HUDEP-2 (cell line): ENCODE data around the gene CUEDC2.
A peak's percentile ranks its signal among the peaks of the same experiment; 100 is the strongest.

Experiments
- DNase-seq, 76 experiments: peaks; one replicate each; lab custom pipeline; 2025; ENCODE audit not compliant: unreplicated experiment in 76 of 76; lab: John Stamatoyannopoulos, UW

Gene CUEDC2

DNA sequence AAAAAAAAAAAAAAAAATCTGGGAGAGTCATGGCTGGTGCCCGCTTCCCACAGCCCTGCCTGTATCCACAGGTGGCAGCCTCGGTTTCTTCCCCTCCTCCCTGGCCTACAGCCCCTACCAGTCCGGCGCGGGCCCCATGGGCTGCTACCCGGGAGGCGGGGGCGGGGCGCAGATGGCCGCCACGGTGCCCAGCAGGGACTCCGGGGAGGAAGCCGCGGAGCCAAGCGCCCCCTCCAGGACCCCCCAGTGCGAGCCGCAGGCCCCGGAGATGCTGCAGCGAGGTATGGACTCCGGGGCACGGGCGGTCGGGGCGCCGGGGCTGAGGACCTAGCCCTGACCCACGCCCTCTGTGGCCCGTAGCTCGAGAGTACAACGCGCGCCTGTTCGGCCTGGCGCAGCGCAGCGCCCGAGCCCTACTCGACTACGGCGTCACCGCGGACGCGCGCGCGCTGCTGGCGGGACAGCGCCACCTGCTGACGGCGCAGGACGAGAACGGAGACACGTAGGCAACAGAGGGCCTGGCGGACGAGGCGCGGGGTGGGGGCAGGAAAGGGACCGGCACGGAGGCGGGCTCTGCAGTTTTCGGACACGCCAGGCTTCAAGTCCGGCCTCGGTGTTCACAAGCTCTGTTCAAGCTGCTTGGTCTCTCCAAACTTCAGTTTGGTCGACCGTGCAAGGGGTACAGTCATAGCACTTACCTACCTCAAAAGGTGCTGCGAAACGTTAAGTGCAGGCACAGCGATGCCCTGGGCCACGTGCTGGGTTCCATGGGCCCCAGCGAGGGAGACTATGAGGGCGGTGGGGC, 33.0 kb downstream of the CUEDC2 start:
- DNase-seq: peak in 73 of 76 experiments; percentile 16 to 90 (median 74)

DNA sequence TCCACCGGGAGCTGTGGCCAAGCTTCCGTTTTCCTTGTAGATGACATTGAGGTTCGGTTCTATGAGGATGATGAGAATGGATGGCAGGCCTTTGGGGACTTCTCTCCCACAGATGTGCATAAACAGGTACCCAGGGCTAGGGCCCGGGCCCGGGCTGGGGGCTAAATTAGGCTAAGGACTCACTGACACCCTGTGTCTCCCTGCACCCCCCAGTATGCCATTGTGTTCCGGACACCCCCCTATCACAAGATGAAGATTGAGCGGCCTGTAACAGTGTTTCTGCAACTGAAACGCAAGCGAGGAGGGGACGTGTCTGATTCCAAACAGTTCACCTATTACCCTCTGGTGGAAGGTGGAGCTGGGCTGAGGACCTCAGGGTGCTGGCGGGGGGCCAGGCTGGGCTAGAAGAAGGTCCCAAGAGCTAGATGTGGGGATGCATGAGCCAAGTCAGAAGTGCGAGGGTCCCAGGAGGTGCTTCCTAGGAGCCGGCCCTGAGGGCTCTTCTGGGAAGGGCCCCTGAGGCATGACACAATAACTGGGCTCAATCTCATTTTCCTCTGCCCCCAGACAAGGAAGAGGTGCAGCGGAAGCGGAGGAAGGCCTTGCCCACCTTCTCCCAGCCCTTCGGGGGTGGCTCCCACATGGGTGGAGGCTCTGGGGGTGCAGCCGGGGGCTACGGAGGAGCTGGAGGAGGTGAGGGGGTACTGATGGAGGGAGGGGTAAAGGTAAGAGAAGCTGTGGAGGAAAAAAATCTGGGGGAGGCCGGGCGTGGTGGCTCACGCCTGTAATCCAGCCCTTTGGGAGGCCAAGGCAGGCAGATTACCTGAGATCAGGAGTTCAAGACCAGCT, 34.0 kb downstream of the CUEDC2 start:
- DNase-seq: no peak

DNA sequence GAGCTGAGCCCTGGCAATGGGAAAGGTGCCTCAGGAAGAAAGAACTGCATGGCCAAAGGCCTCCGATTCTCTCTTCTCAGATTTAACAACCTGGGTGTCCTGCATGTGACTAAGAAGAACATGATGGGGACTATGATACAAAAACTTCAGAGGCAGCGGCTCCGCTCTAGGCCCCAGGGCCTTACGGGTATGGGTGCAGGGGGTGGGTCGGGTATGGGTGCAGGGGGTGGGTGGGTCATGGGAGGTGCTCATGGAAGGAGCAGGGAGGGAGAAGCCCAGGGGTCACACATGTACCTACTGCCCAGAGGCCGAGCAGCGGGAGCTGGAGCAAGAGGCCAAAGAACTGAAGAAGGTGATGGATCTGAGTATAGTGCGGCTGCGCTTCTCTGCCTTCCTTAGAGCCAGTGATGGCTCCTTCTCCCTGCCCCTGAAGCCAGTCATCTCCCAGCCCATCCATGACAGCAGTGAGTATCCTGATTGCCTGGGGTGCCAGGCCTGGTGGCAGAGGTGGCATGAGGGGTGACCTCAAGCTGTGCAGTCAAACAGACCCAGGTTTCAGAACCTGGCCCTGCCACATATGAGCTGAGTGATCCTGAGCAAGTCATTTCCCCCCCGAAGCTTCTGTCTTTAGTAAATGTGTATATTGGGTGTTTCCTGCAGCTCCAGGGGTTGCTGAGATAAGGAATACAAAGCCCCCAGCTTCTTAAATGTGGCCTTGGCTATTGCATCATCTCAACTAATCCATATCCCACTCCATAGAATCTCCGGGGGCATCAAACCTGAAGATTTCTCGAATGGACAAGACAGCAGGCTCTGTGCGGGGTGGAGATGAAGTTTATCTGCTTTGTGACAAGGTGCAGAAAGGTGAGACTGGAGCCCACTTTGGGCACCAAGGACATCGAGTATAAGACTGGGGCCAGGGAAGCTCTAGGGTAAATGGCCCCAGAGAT, 34.9 kb downstream of the CUEDC2 start:
- no peak for DNase-seq

DNA sequence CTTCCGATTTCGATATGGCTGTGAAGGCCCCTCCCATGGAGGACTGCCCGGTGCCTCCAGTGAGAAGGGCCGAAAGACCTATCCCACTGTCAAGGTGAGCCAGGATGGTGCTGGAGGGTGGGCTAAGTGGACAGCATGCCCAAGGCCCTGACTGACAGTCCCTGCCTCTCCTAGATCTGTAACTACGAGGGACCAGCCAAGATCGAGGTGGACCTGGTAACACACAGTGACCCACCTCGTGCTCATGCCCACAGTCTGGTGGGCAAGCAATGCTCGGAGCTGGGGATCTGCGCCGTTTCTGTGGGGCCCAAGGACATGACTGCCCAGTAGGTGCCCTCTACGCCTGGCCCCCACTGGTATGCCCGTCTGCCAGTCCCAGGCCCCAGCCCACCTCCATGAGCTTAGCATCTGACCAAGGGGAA, 35.6 kb downstream of the CUEDC2 start:
- DNase-seq: no peak

DNA sequence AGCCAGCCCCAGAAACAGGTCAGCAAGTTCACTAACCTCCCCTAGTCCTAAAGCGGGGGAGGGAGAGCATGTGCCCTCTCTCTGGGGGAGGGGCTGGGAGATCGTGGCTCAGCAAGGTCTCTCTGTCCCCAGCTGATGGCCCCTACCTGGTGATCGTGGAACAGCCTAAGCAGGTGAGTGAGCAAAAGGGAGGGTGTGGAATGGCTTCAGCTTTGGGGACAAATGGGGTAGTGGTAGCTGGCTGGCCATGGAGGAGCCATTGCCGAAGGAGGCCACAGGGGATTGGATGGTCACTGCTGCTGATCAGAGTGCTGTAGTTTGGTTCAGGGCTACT, 36.1 kb downstream of the CUEDC2 start:
- no peak for DNase-seq

DNA sequence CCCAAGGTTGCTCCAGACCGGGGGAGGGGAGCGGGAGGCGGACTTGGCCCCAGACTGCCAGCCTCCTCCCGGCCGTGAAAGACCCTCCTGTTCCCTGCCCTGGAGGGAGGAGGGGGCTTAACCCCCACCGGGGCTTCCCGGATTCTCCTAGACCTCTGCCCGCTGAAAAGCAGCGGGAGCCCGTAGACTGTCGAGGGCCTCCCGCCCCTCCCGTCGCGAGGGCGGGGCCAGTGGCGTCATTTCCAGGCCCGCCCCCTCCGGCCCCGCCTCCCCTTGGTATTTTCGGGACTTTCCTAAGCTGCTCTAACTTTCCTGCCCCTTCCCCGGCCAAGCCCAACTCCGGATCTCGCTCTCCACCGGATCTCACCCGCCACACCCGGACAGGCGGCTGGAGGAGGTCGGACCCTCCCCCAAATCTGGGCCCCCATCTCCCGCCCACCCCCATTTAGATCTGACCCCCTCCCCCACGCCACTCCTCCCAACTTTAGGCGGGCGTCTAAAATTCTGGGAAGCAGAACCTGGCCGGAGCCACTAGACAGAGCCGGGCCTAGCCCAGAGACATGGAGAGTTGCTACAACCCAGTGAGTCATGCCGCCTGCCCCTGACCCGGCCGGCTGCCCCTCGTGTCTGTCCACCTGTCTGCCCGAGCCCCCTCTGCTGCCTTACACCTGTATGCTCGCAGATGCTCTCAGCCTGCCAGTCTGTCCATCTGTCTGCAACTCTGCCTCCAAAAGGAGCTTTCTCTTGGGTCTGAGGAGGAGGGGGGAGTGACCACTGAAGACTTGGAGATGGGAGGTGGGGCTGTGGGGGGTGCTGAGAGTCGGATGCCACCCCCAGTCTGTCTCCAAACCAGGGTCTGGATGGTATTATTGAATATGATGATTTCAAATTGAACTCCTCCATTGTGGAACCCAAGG, 36.7 kb downstream of the CUEDC2 start, which contains the start of gene NFKB2:
NFKB2 (plus strand) TSS at position 306 of the 917 bp plus-strand sequence; CDS start at position 561, 255 bp downstream.
- DNase-seq: peak in 60 of 76 experiments; percentile 4 to 74 (median 54)

DNA sequence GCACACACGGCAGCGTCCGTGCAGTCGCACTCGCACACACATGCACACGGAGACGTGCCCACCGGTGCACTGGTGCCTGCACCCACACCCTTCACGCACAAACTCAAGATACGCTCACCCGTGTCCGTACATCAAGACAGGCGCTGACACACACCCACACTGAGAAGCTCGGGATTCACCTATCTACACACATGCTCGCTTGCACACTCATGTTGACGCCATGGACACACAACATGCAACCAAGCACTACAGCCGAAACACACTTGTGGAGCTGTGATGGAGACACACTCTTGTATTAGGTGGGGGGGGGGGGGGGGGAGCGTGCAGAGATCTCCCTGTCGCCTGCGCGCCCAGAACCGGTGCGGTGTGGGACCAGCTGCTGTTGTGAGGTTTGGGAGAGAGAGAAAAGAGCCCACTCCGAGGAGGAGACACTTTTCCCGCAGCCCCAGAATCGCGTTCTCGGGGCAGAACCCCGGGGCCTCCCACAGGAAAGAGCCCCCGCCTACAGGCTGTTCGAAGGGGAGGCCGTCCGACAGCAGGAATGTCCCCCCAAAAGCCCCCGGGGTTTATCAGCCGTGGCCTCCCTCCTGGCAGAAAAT, 37.5 kb downstream of the CUEDC2 start:
- DNase-seq: no peak

DNA sequence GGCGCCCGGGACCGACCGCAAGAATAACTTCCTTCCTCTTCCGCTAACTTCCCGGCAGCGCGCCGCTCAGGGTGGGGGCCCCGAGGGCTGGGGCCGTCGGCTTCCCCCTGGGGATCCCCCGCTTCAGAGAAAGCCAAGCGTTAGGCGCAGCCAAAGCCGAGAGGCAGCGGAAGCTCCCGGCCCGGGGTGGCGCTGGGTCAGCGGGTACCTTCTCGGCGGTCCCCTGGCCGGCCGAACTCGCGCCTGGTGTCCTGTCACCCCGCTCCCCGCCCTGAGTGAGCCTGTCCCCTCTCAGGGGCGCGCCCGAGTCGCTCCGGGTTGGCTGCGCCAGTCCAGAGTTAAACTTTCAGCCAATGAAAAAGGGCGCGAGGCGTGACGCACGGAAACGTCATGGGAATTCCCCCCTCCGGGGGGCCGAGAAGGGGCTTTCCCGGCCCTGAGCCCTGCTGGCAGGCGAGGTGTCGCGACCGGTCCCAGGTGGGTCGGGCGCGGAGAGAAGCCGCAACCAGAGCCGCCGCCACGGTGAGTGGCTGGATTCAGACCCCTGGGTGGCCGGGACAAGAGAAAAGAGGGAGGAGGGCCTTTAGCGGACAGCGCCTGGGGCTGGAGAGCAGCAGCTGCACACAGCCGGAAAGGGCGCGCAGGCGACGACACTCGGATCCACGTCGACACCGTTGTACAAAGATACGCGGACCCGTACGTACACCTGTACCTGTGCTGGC, 38.1 kb downstream of the CUEDC2 start:
- DNase-seq: peak in 74 of 76 experiments; percentile 22 to 99 (median 84)

DNA sequence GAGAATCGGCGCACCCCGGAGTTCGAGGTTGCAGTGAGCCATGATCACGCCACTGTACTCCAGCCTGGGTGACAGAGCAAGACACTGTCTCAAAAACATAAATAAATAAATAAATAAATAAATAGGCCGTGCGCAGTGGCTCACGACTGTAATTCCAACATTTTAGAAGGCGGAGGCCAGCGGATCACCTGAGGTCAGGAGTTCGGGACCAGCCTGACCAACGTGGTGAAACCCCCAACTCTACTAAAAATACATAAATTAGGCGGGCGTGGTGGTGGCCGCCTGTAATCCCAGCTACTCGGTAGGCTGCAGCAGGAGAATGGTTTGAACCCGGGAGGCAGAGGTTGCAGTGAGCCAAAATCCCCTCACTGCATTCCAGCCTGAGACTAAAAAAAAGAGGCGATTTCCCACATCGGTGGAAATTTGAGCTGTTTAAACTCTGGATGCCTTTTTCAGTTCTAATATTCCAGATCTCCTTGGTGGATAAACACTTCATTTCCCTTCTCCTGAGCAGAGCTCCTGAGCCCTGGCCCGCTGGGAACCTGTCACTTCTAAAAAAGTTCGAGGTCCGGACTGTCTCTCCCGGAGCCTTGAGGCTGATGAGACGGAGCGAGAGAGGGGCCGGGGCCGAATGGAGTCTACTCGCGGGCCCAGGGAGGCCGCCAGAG, 38.8 kb downstream of the CUEDC2 start:
- DNase-seq: no peak

DNA sequence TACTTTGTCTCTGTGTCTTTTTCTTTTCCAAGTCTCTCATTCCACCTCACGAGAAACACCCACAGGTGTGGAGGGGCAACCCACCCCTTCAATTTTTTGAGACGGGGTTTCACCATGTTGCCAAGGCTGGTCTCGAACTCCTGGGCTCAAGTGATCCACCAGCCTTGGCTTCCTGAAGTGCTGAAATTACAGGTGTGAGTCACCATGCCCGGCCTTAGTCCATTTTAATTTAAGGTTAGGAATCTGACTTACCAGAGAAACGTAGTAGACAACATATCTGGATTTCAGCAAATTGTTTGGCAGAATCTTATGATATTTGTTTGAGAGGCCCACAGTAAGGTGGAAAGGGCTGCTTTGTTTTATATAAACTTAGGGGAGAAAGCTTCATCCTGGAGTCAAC, 40.1 kb downstream of the CUEDC2 start:
- DNase-seq: no peak

DNA sequence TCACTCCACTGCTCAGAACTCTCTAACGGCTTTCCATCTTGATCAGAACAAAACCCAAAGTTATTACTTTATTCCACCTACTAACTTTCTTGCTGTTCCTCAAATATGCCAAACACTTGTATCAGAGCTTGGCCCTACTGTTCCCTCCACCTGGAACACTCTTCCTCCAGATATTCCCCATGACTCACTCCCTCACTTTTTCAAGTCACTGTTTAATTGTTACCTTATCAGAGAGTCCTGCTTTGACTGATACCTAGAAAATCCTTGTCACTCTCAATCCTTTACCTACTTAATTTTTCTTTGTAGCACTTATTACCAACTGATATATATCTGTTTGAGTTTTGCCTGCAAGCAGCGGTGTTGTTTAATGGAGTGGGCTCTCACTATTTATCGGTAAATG, 42.5 kb downstream of the CUEDC2 start:
- no peak for DNase-seq

DNA sequence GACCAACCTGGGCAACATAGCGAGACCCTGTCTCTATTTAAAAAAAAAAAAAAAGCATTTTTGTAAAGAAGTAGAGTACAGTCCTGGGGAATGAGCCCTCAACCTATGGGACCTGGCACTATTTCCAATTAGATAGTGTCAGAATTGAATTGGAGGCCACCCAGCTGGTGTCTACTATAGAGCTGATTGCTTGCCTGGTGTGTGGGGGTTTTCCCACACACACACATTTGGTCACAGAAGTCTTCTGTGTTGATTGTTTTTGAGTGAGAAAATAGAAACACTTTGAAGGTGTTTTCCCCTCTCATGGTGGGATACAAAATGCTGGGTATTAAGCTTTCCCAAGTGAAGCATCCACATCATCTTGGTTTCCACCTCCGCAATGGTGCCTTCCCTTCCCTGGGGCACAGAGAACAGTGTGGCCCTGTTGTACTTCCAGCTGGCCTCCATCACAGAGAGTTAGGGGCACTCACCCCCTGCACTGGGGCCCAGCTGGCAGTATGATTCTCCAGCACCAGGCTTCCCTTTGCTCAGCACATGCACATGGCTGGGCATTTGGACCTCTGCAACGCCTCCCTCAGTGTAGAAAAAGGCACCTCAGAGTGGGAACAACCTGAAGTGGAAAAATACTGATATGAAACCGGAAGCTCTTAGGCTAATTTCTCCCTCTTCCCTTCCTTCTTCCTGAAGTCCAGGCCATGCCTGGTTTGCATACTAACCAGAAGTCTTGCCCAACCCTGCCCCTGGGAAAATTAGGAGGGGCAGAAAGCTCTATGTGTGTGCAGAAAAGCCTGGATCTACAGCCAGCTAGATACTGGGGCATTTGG, 47.6 kb downstream of the CUEDC2 start:
- DNase-seq: no peak

DNA sequence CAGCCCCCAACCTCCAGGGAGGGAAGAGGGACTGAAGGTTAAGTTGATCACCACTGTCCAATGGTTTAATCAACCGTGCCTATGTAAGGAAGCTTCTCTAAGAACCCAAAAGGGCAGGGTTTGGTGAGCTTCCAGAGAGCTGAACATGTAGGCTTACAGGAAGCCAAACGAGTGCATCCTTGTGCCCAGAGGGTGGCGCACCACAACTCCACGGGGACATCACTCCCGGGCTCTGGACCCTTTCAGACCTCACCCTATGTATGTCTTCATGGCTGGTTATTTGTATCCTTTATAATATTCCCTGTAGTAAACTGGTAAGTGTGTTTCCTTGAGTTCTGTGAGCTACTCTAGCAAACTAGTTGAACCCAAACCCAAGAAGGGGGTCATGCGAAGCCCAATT, 48.3 kb downstream of the CUEDC2 start:
- DNase-seq: peak in 6 of 76 experiments; percentile 6 to 15 (median 8)

DNA sequence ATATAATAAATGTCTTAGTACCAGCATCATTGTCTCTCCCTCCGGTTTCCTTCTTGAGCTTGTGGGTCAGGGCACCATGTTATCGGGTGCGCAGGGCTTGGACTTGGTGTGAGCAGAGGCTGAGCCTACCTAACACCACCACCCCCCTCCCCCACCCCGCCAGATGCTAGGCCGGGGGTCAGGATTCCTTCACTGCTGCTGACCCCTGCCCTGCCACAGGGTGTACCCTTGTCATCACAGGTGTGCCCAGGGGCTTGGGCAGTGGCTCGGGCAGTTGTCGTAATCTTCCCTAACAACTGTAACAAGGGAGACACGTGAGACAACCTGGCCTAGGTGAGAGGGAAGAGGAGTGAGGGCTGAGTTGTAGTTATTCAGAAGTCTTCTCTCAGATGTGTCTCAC, 49.5 kb downstream of the CUEDC2 start:
- DNase-seq: no peak

DNA sequence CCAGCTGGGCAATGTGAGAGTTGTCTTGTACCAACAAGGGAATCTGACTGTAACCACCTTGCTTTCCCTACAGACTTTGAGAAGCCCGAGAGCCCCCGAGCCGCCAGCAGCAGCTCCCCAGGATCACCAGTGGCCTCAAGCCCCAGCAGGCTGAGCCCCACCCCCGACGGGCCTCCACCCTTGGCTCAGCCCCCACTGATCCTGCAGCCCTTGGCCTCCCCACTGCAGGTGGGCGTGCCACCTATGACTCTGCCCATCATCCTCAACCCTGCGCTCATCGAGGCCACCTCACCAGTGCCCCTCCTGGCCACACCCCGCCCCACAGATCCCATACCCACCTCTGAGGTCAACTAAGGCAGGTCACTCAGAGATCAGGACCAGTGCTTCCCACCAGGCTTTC, 50.4 kb downstream of the CUEDC2 start:
- no peak for DNase-seq

DNA sequence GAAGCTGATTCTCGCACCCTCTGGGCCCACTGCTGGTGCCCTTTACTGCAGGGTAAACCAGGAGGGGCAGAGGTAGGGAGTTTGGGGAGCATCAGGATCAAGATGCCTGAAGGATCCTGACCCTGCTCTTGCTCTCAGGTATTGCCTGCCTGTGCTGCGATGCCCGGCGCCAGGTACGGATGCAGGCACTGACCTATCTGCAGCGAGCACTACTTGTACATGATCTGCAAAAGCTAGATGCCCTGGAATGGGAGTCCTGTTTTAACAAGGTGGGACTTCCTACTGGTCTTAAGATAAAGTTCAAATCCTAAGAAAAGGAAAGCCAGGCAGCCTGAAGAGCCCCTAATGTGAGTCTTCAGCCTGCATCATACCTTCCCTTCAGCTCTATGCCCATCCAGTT, 53.0 kb downstream of the CUEDC2 start:
- no peak for DNase-seq

DNA sequence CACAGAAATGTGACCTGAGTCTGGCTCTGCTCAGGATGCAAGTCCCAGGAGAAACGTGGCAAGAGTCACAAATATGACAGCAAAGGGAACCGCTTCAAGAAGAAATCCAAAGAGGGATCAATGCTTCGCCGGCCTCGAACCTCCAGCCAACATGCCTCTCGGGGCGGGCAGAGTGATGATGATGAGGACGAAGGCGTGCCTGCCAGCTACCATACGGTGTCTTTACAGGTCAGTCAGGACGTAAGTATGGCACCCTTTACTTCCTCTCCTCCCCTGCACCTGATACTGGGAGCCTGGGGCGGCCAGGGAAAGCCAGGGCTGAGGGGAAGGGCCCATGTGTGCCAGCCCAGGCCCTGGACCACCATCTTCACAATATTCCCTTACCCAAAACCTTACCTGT, 55.5 kb downstream of the CUEDC2 start:
- no peak for DNase-seq
